BLaER1 treated with 17β-estradiol and CSF1 and Interleukin-3, amounts not matched to agents 10 nM and 100 nM (cell line): Measurements from ENCODE around the gene SSX4B.
"Not testable (repeated sequence)": the region's sequence is repeated elsewhere in the genome, so short reads cannot be mapped to it uniquely, and the experiment has no call there.

ENCODE experiments used
- H3K27ac ChIP-seq, 11 experiments: shearing (Covaris generic); formaldehyde crosslinking; 2 replicates each; pipeline ENCODE4 v1.8.1; 2022
- H3K27me3 ChIP-seq, 11 experiments: shearing (Covaris generic); formaldehyde crosslinking; 2 replicates each; pipeline ENCODE4 v1.8.1; 2022
- H3K36me3 ChIP-seq, 11 experiments: shearing (Covaris generic); formaldehyde crosslinking; 2 replicates each; pipeline ENCODE4 v1.8.1; 2022
- H3K4me1 ChIP-seq, 10 experiments: shearing (Covaris generic); formaldehyde crosslinking; 2 replicates each; pipeline ENCODE4 v1.8.1; 2022
- H3K4me2 ChIP-seq, 11 experiments: shearing (Covaris generic); formaldehyde crosslinking; 2 replicates each; pipeline ENCODE4 v1.8.1; 2022
- H3K4me3 ChIP-seq, 10 experiments: shearing (Covaris generic); formaldehyde crosslinking; 2 replicates each; pipeline ENCODE4 v1.8.1; 2022
- H3K9ac ChIP-seq, 11 experiments: shearing (Covaris generic); formaldehyde crosslinking; 2 replicates each; pipeline ENCODE4 v1.8.1; 2022
- H3K9me3 ChIP-seq, 11 experiments: shearing (Covaris generic); formaldehyde crosslinking; replicated peaks in 1 of 11; 2 replicates each; pipeline ENCODE4 v1.8.1; 2022
- H4K20me1 ChIP-seq, 11 experiments: shearing (Covaris generic); formaldehyde crosslinking; 2 replicates each; pipeline ENCODE4 v1.8.1; 2022
- Cebpa-rat ChIP-seq, 11 experiments: shearing (Covaris generic); IDR thresholded peaks; 2 replicates each; pipeline ENCODE4 v1.8.1; 2022

SSX4B gene, protein sequence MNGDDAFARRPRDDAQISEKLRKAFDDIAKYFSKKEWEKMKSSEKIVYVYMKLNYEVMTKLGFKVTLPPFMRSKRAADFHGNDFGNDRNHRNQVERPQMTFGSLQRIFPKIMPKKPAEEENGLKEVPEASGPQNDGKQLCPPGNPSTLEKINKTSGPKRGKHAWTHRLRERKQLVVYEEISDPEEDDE

GRCh38 chrX:48411860-48412259 lies at the start of gene SSX4B:
Gene SSX4B (minus strand): TSS chrX:48411960. CDS start chrX:48411372, 588 bp downstream.
- H3K9me3 ChIP-seq, H3K27ac ChIP-seq, H3K4me2 ChIP-seq, H3K27me3 ChIP-seq, H3K36me3 ChIP-seq, H3K4me1 ChIP-seq, H4K20me1 ChIP-seq, H3K4me3 ChIP-seq, H3K9ac ChIP-seq: not testable (repeated sequence)

- no peak overlapping the region for H3K4me3 ChIP-seq
- H3K9me3 ChIP-seq, result no peaks in the 10 kb centered on the region; a peak in 1 of 22 replicates
- H3K9ac ChIP-seq, result no peak overlapping the region
- H3K36me3 ChIP-seq, result peaks cover 0 to 54% (median 28%) of the 10 kb centered on the region in 11 experiments; a peak in 17 of 22 replicates
- H3K27ac ChIP-seq, result no peak overlapping the region
- H3K4me1 ChIP-seq, result peaks cover 0 to 24% (median 9%) of the 10 kb centered on the region in 10 experiments; a peak in 10 of 20 replicates
- peaks cover 23 to 74% (median 56%) of the 10 kb centered on the region in 11 experiments for H3K27me3 ChIP-seq
- no peak for TF ChIP-seq Cebpa-rat (IDR thresholded peaks at IDR 0.05)
- no peak overlapping the region for H3K4me2 ChIP-seq
- H4K20me1 ChIP-seq, result peaks cover 0 to 18% (median 0%) of the 10 kb centered on the region in 11 experiments; a peak in 7 of 22 replicates
Observed at GRCh38 chrX:48460606-48461005, 48.8 kb upstream of the SSX4B start.

DNA sequence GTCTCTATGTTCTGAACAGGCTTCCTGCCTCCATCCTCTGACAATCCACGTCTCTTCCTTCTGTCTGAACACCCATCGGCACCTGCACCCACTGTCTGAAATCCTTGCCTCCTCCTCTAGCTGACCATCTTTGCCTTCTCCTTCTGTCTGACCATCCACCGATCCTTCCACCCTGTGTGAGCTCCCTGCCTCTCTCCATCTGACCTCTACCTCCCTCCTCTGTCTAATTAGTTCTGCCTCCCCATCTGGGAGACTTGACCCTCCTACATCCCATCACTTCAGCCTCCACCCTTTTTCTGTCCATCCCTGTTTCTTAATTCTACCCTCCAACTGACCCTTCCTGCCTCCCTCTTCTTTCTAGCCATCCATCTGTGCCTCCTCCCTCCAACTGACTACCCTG lies 48.3 kb upstream of the SSX4B start:
- H3K9me3 ChIP-seq, result no peaks in the 10 kb centered on the region; a peak in 1 of 22 replicates
- no peak overlapping the region for H3K4me3 ChIP-seq
- peaks cover 0 to 18% (median 7%) of the 10 kb centered on the region in 10 experiments; a peak in 7 of 20 replicates for H3K4me1 ChIP-seq
- no peak overlapping the region for H3K9ac ChIP-seq
- H3K27me3 ChIP-seq, result peaks cover 25 to 74% (median 62%) of the 10 kb centered on the region in 11 experiments
- H3K36me3 ChIP-seq, result peaks cover 0 to 51% (median 27%) of the 10 kb centered on the region in 11 experiments; a peak in 17 of 22 replicates
- no peak for TF ChIP-seq Cebpa-rat (IDR thresholded peaks at IDR 0.05)
- H4K20me1 ChIP-seq, result peaks cover 0 to 12% (median 0%) of the 10 kb centered on the region in 11 experiments; a peak in 7 of 22 replicates
- no peak overlapping the region for H3K4me2 ChIP-seq
- no peak overlapping the region for H3K27ac ChIP-seq

DNA sequence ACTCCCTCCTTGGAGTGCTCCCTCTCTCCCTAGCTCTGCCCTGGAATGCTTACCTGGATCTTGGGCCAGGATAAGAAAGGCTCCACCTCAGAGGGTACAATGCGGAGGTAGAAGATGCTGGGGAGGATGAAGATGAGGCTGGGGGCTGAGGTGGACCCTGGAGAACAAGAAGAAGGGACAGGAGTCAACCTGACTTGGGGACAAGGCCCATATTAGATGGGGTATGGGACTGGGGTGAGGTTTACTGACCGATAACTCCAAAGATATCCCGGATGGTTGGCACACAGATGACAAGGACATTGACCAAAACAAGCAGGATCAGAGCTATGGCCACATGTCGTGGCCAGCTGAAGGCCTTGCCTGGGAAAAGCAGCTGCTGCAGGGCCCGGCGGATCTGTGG lies 47.7 kb upstream of the SSX4B start:
- no peak for TF ChIP-seq Cebpa-rat (IDR thresholded peaks at IDR 0.05)
- Histone ChIP-seq H3K4me1 (peaks cover 0 to 15% (median 7%) of the 10 kb centered on the region in 10 experiments; a peak in 7 of 20 replicates), H3K4me2 (no peak overlapping the region), H3K9me3 (peaks cover 0 to 4% (median 0%) of the 10 kb centered on the region in 11 experiments; a peak in 2 of 22 replicates), H3K36me3 (peaks cover 0 to 51% (median 27%) of the 10 kb centered on the region in 11 experiments; a peak in 17 of 22 replicates), H4K20me1 (peaks cover 0 to 8% (median 0%) of the 10 kb centered on the region in 11 experiments; a peak in 6 of 22 replicates), H3K4me3 (no peak overlapping the region), H3K27me3 (peaks cover 30 to 76% (median 67%) of the 10 kb centered on the region in 11 experiments), H3K27ac (no peak overlapping the region), H3K9ac (no peak overlapping the region)

GRCh38 chrX:48458711-48459110 lies 47.0 kb upstream of the SSX4B start:
- peaks cover 0 to 51% (median 27%) of the 10 kb centered on the region in 11 experiments; a peak in 17 of 22 replicates for H3K36me3 ChIP-seq
- no peak overlapping the region for H3K4me2 ChIP-seq
- H3K27me3 ChIP-seq, result peaks cover 36 to 82% (median 69%) of the 10 kb centered on the region in 11 experiments
- H4K20me1 ChIP-seq, result peaks cover 0 to 8% (median 0%) of the 10 kb centered on the region in 11 experiments; a peak in 6 of 22 replicates
- no peak overlapping the region for H3K9ac ChIP-seq
- peaks cover 0 to 15% (median 7%) of the 10 kb centered on the region in 10 experiments; a peak in 7 of 20 replicates for H3K4me1 ChIP-seq
- H3K4me3 ChIP-seq, result no peak overlapping the region
- H3K9me3 ChIP-seq, result peaks cover 0 to 4% (median 0%) of the 10 kb centered on the region in 11 experiments; a peak in 2 of 22 replicates
- TF ChIP-seq Cebpa-rat (IDR thresholded peaks at IDR 0.05), result no peak
- H3K27ac ChIP-seq, result no peak overlapping the region

- Histone ChIP-seq H3K4me1 (peaks cover 0 to under 1% (median 0%) of the 10 kb centered on the region in 10 experiments; a peak in 1 of 20 replicates), H3K9ac (no peak overlapping the region), H3K4me3 (no peak overlapping the region), H3K27me3 (peaks cover 34 to 82% (median 68%) of the 10 kb centered on the region in 11 experiments), H3K4me2 (no peak overlapping the region), H3K36me3 (peaks cover 0 to 39% (median 22%) of the 10 kb centered on the region in 11 experiments; a peak in 15 of 22 replicates), H4K20me1 (peaks cover 0 to 8% (median 0%) of the 10 kb centered on the region in 11 experiments; a peak in 6 of 22 replicates), H3K9me3 (peaks cover 0 to 4% (median 0%) of the 10 kb centered on the region in 11 experiments; a peak in 3 of 22 replicates), H3K27ac (no peak overlapping the region)
- TF ChIP-seq Cebpa-rat (IDR thresholded peaks at IDR 0.05), result no peak
Observed at GRCh38 chrX:48456628-48457331, 45.0 kb upstream of the SSX4B start.

DNA sequence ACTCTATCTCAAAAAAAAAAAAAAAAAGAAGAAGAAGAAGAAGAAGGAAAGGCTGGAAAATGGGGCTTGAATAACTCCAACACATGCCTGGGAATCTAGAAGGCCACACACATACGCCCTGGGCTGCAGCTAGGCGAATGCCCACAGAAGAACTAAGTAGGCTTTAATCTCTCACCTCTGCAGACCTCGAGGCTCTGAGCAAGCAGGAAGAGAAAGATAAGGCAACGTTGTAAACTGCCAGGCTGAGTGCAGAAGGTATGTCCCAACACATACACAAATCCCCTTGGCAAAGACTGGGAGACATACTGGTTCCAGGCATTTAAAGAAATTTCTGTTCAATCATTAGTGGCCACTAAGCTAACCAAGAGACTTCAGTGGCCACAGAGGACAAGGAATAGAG lies 39.9 kb upstream of the SSX4B start:
- Histone ChIP-seq H3K9me3 (peaks cover 0 to 5% (median 0%) of the 10 kb centered on the region in 11 experiments; a peak in 3 of 22 replicates), H3K4me3 (no peak overlapping the region), H3K4me2 (no peak overlapping the region), H3K4me1 (no peaks in the 10 kb centered on the region), H3K27ac (no peak overlapping the region), H4K20me1 (no peaks in the 10 kb centered on the region), H3K27me3 (peaks cover 41 to 93% (median 76%) of the 10 kb centered on the region in 11 experiments), H3K9ac (no peak overlapping the region), H3K36me3 (no peaks in the 10 kb centered on the region)
- TF ChIP-seq Cebpa-rat (IDR thresholded peaks at IDR 0.05), result no peak

DNA sequence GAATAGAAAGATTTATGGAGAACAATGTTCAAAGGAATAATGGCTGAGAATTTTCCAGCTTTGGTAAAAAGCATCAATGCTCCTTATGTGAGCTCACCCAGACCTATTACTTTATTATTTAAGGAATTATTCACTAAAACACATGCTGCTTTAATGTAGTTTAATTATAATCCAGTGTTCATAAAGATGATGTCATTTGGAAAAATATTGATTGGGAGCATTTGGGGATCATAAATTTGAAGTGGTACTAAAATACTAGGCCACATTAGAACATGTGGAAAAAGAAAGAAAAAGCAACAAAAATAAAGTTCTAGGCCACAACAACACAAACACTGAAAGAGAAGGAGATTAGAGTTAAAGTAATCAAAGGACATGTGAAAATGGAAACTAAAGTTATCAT lies 38.3 kb upstream of the SSX4B start:
- H3K9me3 ChIP-seq, result peaks cover 0 to 5% (median 0%) of the 10 kb centered on the region in 11 experiments; a peak in 2 of 22 replicates
- no peak overlapping the region for H3K4me3 ChIP-seq
- peaks cover 41 to 93% (median 74%) of the 10 kb centered on the region in 11 experiments for H3K27me3 ChIP-seq
- H3K4me2 ChIP-seq, result no peak overlapping the region
- no peaks in the 10 kb centered on the region for H4K20me1 ChIP-seq
- H3K36me3 ChIP-seq, result no peaks in the 10 kb centered on the region
- no peaks in the 10 kb centered on the region for H3K4me1 ChIP-seq
- no peak overlapping the region for H3K9ac ChIP-seq
- no peak for TF ChIP-seq Cebpa-rat (IDR thresholded peaks at IDR 0.05)
- H3K27ac ChIP-seq, result no peak overlapping the region

GRCh38 chrX:48447201-48447600 lies 35.4 kb upstream of the SSX4B start:
- H3K9ac ChIP-seq, H3K9me3 ChIP-seq, H3K27ac ChIP-seq, H3K4me2 ChIP-seq, H3K36me3 ChIP-seq, H3K4me3 ChIP-seq, H4K20me1 ChIP-seq, H3K4me1 ChIP-seq: not testable (repeated sequence)
- peaks cover 41 to 88% (median 79%) of the 10 kb centered on the region in 11 experiments for H3K27me3 ChIP-seq

- Histone ChIP-seq H3K4me1 (peaks cover 0 to 12% (median 5%) of the 10 kb centered on the region in 10 experiments; a peak in 8 of 20 replicates), H3K27me3 (peaks cover 0 to 26% (median 11%) of the 10 kb centered on the region in 11 experiments; a peak in 17 of 22 replicates), H3K9me3 (peaks cover 23 to 34% (median 26%) of the 10 kb centered on the region in 11 experiments)
- H3K4me2 ChIP-seq, H3K9ac ChIP-seq, H3K27ac ChIP-seq, H3K4me3 ChIP-seq, H4K20me1 ChIP-seq, H3K36me3 ChIP-seq: not testable (repeated sequence)
Observed at GRCh38 chrX:48433713-48434112, 22.0 kb upstream of the SSX4B start.

DNA sequence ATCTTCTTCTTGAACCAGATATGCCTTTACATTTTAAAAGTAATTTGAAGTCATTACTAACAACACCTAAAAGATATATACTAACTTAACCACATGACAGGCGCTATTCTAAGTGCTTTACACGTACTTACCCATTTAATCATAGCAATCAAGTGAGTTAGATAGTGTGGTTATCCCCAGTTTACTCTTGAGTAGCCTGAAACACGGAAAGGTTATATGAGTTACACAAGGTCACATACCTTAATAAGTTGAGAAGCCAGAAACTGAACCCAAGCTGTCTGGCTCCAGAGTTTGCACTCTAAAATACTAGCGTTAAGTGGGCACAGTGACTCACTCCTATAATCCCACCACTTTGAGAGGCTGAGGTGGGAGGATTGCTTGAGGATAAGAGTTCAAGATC lies 18.4 kb upstream of the SSX4B start:
- H3K9ac ChIP-seq, H3K4me3 ChIP-seq, H3K4me2 ChIP-seq, H4K20me1 ChIP-seq, H3K27ac ChIP-seq, H3K36me3 ChIP-seq: not testable (repeated sequence)
- peaks cover 22 to 31% (median 26%) of the 10 kb centered on the region in 11 experiments for H3K9me3 ChIP-seq
- H3K27me3 ChIP-seq, result peaks cover 0 to 27% (median 14%) of the 10 kb centered on the region in 11 experiments; a peak in 17 of 22 replicates
- H3K4me1 ChIP-seq, result peaks cover 0 to 12% (median 8%) of the 10 kb centered on the region in 10 experiments; a peak in 9 of 20 replicates

DNA sequence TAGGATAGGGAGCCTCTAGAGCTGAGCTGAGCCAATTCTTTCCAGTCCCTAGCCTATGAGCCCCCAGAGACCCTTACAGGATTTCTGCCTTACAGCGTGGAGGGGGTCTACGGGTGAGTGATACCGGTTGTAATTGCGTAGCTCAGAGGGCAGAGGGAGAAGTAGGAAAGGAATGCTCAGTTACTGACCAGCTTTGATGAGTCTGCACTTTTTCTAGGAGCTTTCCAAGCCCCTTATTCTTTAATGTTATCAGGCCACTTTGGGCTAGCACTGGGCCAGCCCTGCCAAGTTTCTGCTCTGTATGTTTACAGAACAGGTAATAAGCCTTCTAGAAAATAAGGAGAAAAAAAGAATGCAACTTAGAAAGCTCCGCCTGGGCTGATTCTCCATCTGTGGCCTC lies 17.8 kb upstream of the SSX4B start:
- H4K20me1 ChIP-seq, H3K36me3 ChIP-seq, H3K9ac ChIP-seq, H3K27ac ChIP-seq, H3K4me3 ChIP-seq: not testable (repeated sequence)
- Histone ChIP-seq H3K4me2 (peak overlapping the region in 1 of 11 experiments; percentile 21; a peak in 3 of 22 replicates), H3K4me1 (peaks cover 0 to 12% (median 8%) of the 10 kb centered on the region in 10 experiments; a peak in 9 of 20 replicates), H3K27me3 (peaks cover 0 to 27% (median 14%) of the 10 kb centered on the region in 11 experiments; a peak in 17 of 22 replicates), H3K9me3 (peaks cover 19 to 26% (median 22%) of the 10 kb centered on the region in 11 experiments)
